Keratinocyte (primary cell): ENCODE measurements around the gene PYROXD2.

ENCODE experiments used
- CTCF ChIP-seq, 3 experiments: IDR thresholded peaks in 1 of 3; conservative IDR thresholded peaks in 1 of 3; optimal IDR thresholded peaks in 1 of 3; 2 replicates in 2 of 3; 3 replicates in 1 of 3; pipeline versions ENCODE3 to v1.5.1; 2011; ENCODE audit warnings: low read length in 3 of 3, mild to moderate bottlenecking in 3 of 3, moderate library complexity in 2 of 3, control low read depth in 1 of 3, inconsistent platforms in 1 of 3; ENCODE audit not compliant: insufficient read depth in 2 of 3; ENCODE audit errors: extremely low read depth in 1 of 3
- EZH2 ChIP-seq: IDR thresholded peaks from one replicate; pipeline ENCODE4 v1.6.1; 2012; ENCODE audit warnings: inconsistent platforms, mild to moderate bottlenecking, low read length, moderate library complexity

DNA sequence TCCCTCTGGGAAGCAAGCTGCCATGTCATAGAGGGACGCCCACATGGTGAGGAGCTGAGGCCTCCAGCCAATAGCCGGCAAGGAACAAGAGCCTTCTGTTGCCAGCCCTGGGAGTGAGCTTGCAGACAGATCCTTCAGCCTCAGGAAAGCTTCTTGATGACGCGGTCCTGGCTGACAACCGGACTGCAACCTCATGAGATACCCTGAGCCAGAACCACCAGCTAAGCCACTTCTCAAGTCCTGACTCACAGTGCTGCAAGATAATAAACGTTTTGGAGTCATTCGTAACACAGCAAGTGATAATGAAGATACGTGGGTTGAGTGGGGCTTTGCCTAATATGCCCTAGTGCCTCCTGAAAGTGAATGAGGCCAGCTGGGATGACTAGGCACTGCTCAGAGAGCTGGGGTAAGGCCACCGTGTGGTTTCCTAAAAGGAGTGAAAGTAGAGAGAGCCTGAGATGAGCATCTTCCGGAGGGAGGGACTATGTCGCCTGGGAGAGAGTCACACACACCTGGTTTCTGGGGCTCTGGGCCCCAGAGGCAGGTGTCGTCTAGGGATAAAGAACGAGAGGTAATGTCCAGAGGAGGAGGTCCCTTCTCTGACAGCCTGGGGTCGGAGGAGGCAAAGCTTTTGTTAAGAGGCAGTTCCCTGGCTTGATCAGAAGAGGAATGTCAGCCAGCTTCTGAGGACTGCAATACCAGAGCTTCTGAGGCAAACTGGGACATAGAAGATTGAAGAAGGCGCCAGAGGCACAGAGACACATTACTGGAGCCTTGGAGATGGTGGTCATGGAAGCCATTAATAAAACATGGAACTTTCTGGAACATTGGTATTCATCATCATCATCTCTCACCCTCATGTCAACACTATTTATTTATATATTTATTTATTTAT lies 53.6 kb downstream of the PYROXD2 start:
- TF ChIP-seq CTCF (optimal IDR thresholded peaks at IDR 0.05 in 1 of 3, IDR thresholded peaks at IDR 0.05 in 1 of 3, conservative IDR thresholded peaks at IDR 0.05 in 1 of 3; ENCODE audit: extremely low read depth in 1 of 3, insufficient read depth in 2 of 3, low read length in 3 of 3) (no peak), EZH2 (no peak)
